Naive thymus-derived CD8-positive, alpha-beta T cell (primary cell): ENCODE results near the gene XRCC2. TPM values are rescaled to one million over a fixed set of nuclear protein-coding genes. Genes with fewer than 3 reads are reported as not detected.
"Not testable (repeated sequence)": the region's sequence is repeated elsewhere in the genome, so short reads cannot be mapped to it uniquely, and the experiment has no call there.

ENCODE experiments used
- ATAC-seq, 2 donors: fragments of 150-1000 bp; cut with Tn5 transposase in 1 of 2; sonication (Bioruptor Pico), chemical (Tn5 transposase) in 1 of 2; 1 replicate in 1 of 2; 2 replicates in 1 of 2; pipeline ENCODE4 v1.10.0; 2021; ENCODE audit warnings: mild to moderate bottlenecking in 2 of 2, moderate library complexity in 2 of 2
- POLR2A ChIA-PET: fragments of 350-600 bp; sonication (Branson Sonifier 250); formaldehyde crosslinking; loops from one replicate; lab custom pipeline; 2021; ENCODE audit warnings: antibody characterized with exemption; lab: Charles Lee
- DNase-seq, 10 donors: peaks; one replicate each; pipeline versions ENCODE4 v3.0.0 to v3.0.0-alpha.2; 2020 to 2022
- H3K27ac Mint-ChIP-seq, 10 donors: one replicate each; pipeline ENCODE4 v1.8.0; 2020 to 2022; ENCODE audit warnings: mild to moderate bottlenecking in 10 of 10, mixed read lengths in 10 of 10, moderate library complexity in 4 of 10, inconsistent platforms in 1 of 10
- H3K27me3 Mint-ChIP-seq, 5 donors: one replicate each; pipeline ENCODE4 v1.8.0; 2021 to 2022; ENCODE audit warnings: mixed read lengths in 5 of 5
- H3K36me3 Mint-ChIP-seq, 3 donors: one replicate each; pipeline ENCODE4 v1.8.0; 2020 to 2022; ENCODE audit warnings: mixed read lengths in 3 of 3, mild to moderate bottlenecking in 2 of 3, inconsistent platforms in 1 of 3
- H3K4me1 Mint-ChIP-seq, 4 donors: one replicate each; pipeline ENCODE4 v1.8.0; 2021 to 2022; ENCODE audit warnings: mixed read lengths in 4 of 4
- H3K4me3 Mint-ChIP-seq, 10 donors: one replicate each; pipeline ENCODE4 v1.8.0; 2020 to 2022; ENCODE audit warnings: mild to moderate bottlenecking in 10 of 10, mixed read lengths in 10 of 10, moderate library complexity in 6 of 10, inconsistent platforms in 1 of 10
- H3K9me3 Mint-ChIP-seq, 9 donors: one replicate each; pipeline ENCODE4 v1.8.0; 2020 to 2022; ENCODE audit warnings: mixed read lengths in 9 of 9, mild to moderate bottlenecking in 3 of 9, inconsistent platforms in 1 of 9, moderate library complexity in 1 of 9
- polyA plus RNA-seq, 3 donors: library from polyadenylated mRNA; unstranded; fragments of 300-500 nt; fragmentation: Illumina TruSeq; gene quantifications; one replicate each; pipeline ENCODE4 v1.2.3, GENCODE V29; 2021
- total RNA-seq, 8 experiments: library from RNA in 2 of 8; stranded (reverse) in 2 of 8; gene quantifications; one replicate each; pipeline ENCODE4 v1.2.3 and lab custom pipeline; 2021 to 2026

The XRCC2 gene
- total and polyA plus RNA-seq, 5 experiments from 2014 or later = 0.11 to 1.5 (median 0.75) TPM; not detected in 1

GRCh38 chr7:152660021-152660420, 15.9 kb downstream of the XRCC2 start:
- Mint-ChIP-seq H3K27me3 (no peaks in the 10 kb centered on the region), H3K4me3 (no peak overlapping the region), H3K36me3 (peaks cover 0 to 2% (median 0%) of the 10 kb centered on the region in 3 donors), H3K4me1 (peaks cover 0 to 3% (median 0%) of the 10 kb centered on the region in 4 donors), H3K27ac (no peak overlapping the region), H3K9me3 (no peaks in the 10 kb centered on the region)
- POLR2A ChIA-PET = interaction anchor here (0.7 kb wide), 1 partner anchor 319 kb away, joined by 3 read pairs; no protein-coding TSS in a partner anchor
- ATAC-seq (no peak), DNase-seq (no peak)

DNA sequence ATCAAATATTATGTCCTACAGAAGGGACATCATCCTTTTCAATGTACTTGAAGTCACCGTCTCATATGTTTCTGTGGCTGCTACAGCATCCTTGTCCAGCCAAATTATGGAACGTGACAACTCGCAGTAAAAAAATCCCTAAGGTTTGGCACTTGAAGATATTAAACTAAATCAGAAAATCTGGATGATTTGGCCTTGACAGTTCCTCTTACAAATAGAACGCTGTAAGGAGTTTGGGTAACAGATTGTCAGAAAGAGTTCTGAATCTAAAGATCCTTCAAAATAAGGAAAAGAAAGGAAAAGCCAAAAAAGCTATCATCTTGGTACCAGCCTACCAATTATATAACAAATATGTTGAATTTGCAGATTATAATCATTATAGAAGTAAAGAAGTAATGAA, 21.0 kb downstream of the XRCC2 start:
- Mint-ChIP-seq H3K4me1 (no peaks in the 10 kb centered on the region), H3K9me3 (no peaks in the 10 kb centered on the region), H3K4me3 (no peak overlapping the region), H3K36me3 (peaks cover 0 to 2% (median 0%) of the 10 kb centered on the region in 3 donors), H3K27ac (no peak overlapping the region), H3K27me3 (no peaks in the 10 kb centered on the region)
- POLR2A ChIA-PET = no interaction called here
- ATAC-seq (no peak), DNase-seq (no peak)

DNA sequence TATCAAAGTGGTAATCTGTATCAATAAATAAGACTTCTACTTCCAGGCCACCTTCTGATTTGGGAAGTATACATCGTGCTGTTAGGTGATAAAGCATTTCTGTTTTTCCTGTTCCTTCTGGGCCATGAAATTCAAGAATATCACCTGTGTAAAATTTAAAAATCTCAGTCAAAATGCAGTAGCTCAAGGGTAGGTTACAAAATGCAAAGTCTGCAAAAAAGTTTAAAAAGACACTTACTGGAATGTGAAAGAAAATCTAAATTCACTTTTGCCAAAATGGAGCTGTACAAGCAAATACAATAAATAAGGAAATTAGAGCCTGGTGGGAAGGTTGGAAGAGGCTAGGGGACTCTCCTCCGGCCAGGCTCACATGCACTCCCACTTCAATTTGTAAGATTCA, 26.7 kb downstream of the XRCC2 start:
- Mint-ChIP-seq H3K36me3 (peaks cover 0 to 3% (median 0%) of the 10 kb centered on the region in 3 donors), H3K9me3 (peaks cover 0 to 5% (median 0%) of the 10 kb centered on the region in 9 donors)

GRCh38 chr7:152647009-152647408, 28.9 kb downstream of the XRCC2 start:
- no peak for ATAC-seq
- Mint-ChIP-seq H3K27me3 (no peaks in the 10 kb centered on the region), H3K27ac (no peak overlapping the region), H3K4me1 (no peaks in the 10 kb centered on the region), H3K9me3 (peaks cover 0 to 6% (median 0%) of the 10 kb centered on the region in 9 donors), H3K36me3 (peaks cover 0 to 3% (median 0%) of the 10 kb centered on the region in 3 donors), H3K4me3 (no peak overlapping the region)
- DNase-seq = no peak
- POLR2A ChIA-PET = no interaction called here

More for the DNA sequence above, 26.7 kb downstream of the XRCC2 start:
- Mint-ChIP-seq H3K4me1 (no peaks in the 10 kb centered on the region), H3K27me3 (no peaks in the 10 kb centered on the region), H3K27ac (no peak overlapping the region), H3K4me3 (no peak overlapping the region)
- ATAC-seq (no peak), DNase-seq (no peak)
- POLR2A ChIA-PET = interaction anchor here (0.6 kb wide), 1 partner anchor 713 kb away, joined by 5 read pairs; no protein-coding TSS in a partner anchor

DNA sequence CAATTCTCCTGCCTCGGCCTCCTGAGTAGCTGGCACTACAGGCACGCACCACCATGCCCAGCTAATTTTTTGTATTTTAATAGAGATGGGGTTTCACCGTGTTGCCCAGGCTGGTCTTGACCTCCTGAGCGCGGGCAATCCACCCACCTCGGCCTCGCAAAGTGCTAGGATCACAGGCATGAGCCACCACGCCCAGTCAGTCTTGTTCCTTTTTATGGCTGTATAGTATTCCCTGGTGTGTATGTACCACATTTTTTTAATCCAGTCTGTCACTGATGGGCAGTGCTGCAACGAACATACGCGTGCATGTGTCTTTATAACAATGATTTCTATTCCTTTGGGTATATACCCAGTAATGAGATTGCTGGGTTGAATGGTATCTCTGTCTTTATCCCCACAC, 29.4 kb downstream of the XRCC2 start:
- POLR2A ChIA-PET, H3K27me3 Mint-ChIP-seq, H3K4me1 Mint-ChIP-seq, DNase-seq, H3K36me3 Mint-ChIP-seq, H3K9me3 Mint-ChIP-seq, ATAC-seq, H3K27ac Mint-ChIP-seq, H3K4me3 Mint-ChIP-seq: not testable (repeated sequence)

DNA sequence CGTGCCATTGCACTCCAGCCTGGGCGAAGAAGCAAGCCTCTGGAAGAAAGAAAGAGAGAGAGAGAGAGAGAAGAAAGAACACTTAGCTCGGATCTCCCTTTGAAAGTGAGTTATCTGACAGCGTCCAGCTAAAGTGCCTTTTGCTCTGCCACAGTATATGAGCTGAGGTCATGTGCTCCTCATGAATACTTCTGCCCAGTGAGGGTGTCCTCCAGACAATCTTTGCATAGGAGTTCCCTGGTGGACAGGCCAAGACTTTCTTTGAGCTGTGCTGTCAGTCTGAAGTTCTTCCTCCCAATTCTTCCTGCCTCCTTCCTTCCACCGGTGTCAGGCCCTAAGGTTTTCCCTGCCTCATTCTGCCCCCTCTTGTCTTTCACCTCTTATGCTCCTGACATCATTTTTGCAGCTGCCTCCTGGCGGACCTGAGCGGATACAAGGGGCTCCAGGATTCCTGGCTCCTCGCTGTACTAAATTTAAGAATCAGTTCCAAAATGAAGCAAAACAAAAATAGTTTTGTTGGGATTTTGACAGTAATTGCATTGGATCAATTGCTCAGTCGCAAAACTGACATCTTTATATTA, 31.9 kb downstream of the XRCC2 start:
- ATAC-seq (no peak), DNase-seq (no peak)
- Mint-ChIP-seq H3K4me1 (no peaks in the 10 kb centered on the region), H3K9me3 (peaks cover 0 to 6% (median 0%) of the 10 kb centered on the region in 9 donors), H3K4me3 (no peak overlapping the region), H3K36me3 (peaks cover 0 to 3% (median 0%) of the 10 kb centered on the region in 3 donors), H3K27ac (peak overlapping the region in 1 of 10 donors; percentile 28), H3K27me3 (no peaks in the 10 kb centered on the region)
- POLR2A ChIA-PET = no interaction called here

DNA sequence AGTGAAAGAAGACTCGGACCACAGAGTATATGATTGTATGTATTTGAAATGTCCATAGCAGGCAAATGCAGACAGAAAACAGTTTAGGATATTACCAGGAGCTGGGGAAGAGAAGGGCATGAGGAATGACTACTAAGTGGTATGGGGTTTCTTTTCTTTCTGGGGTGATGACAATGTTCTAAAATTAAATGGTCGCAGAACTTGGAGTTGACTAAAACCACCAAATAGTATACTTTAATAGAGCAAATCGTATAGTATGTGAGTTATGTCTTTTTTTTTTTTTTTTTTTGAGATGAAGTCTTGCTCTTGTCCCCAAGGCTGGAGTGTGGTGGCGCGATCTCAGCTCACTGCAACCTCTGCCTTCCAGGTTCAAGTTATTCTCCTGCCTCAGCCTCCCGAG, 34.6 kb downstream of the XRCC2 start:
- ATAC-seq (no peak), DNase-seq (no peak)
- Mint-ChIP-seq H3K9me3 (peaks cover 0 to 2% (median 0%) of the 10 kb centered on the region in 9 donors), H3K4me3 (no peak overlapping the region), H3K36me3 (no peaks in the 10 kb centered on the region), H3K27ac (peak overlapping the region in 1 of 10 donors; percentile 24), H3K27me3 (no peaks in the 10 kb centered on the region), H3K4me1 (no peaks in the 10 kb centered on the region)
- POLR2A ChIA-PET = no interaction called here

DNA sequence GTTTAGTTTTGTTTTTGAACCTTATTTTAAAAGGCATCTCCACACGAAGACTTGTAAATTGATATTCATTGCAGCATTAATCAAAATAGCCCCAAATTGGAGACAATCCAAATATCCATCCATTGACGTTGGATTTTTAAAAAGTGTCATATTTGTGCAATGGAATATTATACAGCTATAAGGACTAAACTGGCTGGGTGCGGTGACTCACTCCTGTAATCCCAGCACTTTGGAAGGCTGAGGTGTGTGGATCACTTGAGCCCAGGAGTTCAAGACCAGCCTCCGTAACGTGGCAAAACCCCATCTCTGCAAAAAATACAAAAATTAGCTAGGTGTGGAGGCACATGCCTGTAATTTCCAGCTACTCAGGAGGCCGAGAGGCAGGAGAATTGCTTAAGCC, 35.1 kb downstream of the XRCC2 start:
- Mint-ChIP-seq H3K4me1 (no peaks in the 10 kb centered on the region), H3K9me3 (peaks cover 0 to 2% (median 0%) of the 10 kb centered on the region in 9 donors), H3K27ac (no peak overlapping the region), H3K36me3 (no peaks in the 10 kb centered on the region), H3K4me3 (no peak overlapping the region), H3K27me3 (no peaks in the 10 kb centered on the region)
- DNase-seq (no peak), ATAC-seq (no peak)
- POLR2A ChIA-PET = no interaction called here

- H3K4me3 Mint-ChIP-seq = no peak overlapping the region
- no peak overlapping the region for H3K27ac Mint-ChIP-seq
- H3K36me3 Mint-ChIP-seq = no peaks in the 10 kb centered on the region
- no peak for ATAC-seq
- no peaks in the 10 kb centered on the region for H3K4me1 Mint-ChIP-seq
- H3K27me3 Mint-ChIP-seq = peaks cover 0 to 11% (median 0%) of the 10 kb centered on the region in 5 donors
- peaks cover 0 to 2% (median 0%) of the 10 kb centered on the region in 9 donors for H3K9me3 Mint-ChIP-seq
- DNase-seq = no peak
- POLR2A ChIA-PET = no interaction called here
Observed at GRCh38 chr7:152637920-152638580, 37.9 kb downstream of the XRCC2 start.

GRCh38 chr7:152637161-152637560, 38.8 kb downstream of the XRCC2 start:
- Mint-ChIP-seq H3K4me3 (no peak overlapping the region), H3K27ac (no peak overlapping the region), H3K9me3 (no peaks in the 10 kb centered on the region), H3K27me3 (peaks cover 0 to 13% (median 2%) of the 10 kb centered on the region in 5 donors), H3K36me3 (no peaks in the 10 kb centered on the region), H3K4me1 (no peaks in the 10 kb centered on the region)
- ATAC-seq = no peak
- POLR2A ChIA-PET = no interaction called here
- DNase-seq = no peak

GRCh38 chr7:152636441-152636840, 39.5 kb downstream of the XRCC2 start:
- H3K4me1 Mint-ChIP-seq = no peaks in the 10 kb centered on the region
- H3K9me3 Mint-ChIP-seq = no peaks in the 10 kb centered on the region
- H3K36me3 Mint-ChIP-seq = no peaks in the 10 kb centered on the region
- POLR2A ChIA-PET = no interaction called here
- ATAC-seq (no peak), DNase-seq (no peak)
- no peak overlapping the region for H3K4me3 Mint-ChIP-seq
- peaks cover 0 to 13% (median 2%) of the 10 kb centered on the region in 5 donors for H3K27me3 Mint-ChIP-seq
- H3K27ac Mint-ChIP-seq = no peak overlapping the region

DNA sequence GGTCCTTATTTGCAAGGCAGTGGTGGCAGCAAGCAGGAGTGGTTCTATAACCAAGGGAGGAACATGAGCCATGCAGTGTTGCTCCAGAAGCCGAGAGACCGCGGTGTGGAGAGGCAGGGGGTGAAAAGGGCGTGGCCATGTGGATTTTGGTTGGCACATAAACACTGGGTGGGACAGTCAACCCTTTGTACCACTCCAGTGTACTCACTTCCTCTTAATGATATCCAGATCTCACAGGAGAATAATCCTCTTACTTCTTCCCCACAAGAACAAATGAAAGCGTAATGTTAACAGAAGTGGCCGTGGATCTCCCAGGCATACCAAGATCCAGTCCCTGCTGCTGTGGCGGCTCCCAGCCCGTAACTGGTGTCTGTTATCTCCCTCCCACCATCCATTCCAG, 42.4 kb downstream of the XRCC2 start:
- no peak overlapping the region for H3K27ac Mint-ChIP-seq
- POLR2A ChIA-PET = no interaction called here
- H3K9me3 Mint-ChIP-seq = peaks cover 0 to 3% (median 0%) of the 10 kb centered on the region in 9 donors
- ATAC-seq (no peak), DNase-seq (no peak)
- H3K4me3 Mint-ChIP-seq = no peak overlapping the region
- H3K36me3 Mint-ChIP-seq = peaks cover 0 to 3% (median 0%) of the 10 kb centered on the region in 3 donors
- H3K4me1 Mint-ChIP-seq = no peaks in the 10 kb centered on the region
- peaks cover 2 to 13% (median 4%) of the 10 kb centered on the region in 5 donors for H3K27me3 Mint-ChIP-seq

DNA sequence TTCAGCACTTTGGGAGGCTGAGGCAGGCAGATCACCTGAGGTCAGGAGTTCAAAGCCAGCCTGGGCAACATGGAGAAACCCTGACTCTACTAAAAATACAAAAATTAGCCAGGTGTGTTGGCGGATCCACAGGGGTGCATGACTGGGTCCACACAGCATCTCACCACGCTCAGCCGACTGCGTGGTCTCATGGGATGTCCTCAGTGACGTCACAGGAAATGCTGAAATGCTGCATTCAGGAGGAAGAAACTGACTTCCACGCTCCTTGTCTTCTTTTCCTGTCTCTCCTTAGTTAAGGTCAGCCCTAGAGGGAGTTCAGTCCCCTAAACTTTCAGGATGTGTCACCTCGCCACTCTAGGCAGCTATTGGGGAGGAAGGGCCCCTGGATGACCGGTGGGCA, 42.9 kb downstream of the XRCC2 start:
- Mint-ChIP-seq H3K27ac (no peak overlapping the region), H3K27me3 (peaks cover 2 to 13% (median 4%) of the 10 kb centered on the region in 5 donors), H3K9me3 (peaks cover 0 to 3% (median 0%) of the 10 kb centered on the region in 9 donors), H3K4me1 (no peaks in the 10 kb centered on the region), H3K4me3 (no peak overlapping the region), H3K36me3 (peaks cover 0 to 3% (median 0%) of the 10 kb centered on the region in 3 donors)
- POLR2A ChIA-PET = no interaction called here
- ATAC-seq = no peak
- no peak for DNase-seq
